ENCODE measurements around the gene KIF6. TPM values are rescaled to one million over a fixed set of nuclear protein-coding genes. Genes with fewer than 3 reads are reported as not detected.

KIF6 gene
- total and polyA plus RNA-seq, 2 of the 8 experiments (the other 6 are each of a cell fraction or from before 2014, with no cell fraction given) = 0.53 to 0.65 TPM

DNA sequence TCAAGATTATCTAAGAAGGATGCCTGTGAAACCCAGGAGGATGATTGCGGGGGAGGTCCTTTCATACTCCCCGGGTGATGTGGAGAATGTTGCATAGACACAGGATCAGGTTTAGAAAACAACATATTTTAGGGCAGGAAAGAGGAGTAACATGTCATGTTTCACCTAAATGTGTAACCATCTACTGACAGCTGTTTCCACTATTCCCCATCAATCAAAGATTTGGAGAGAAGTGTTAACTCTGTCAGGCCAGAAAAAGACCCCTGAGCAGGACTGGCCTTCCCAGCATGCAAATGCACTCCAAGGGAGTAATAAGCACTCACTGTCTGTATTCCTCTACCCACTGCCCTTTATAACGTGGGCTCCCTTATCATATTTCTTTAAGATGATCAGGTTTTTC is 254.7 kb downstream of the KIF6 start:
- Histone ChIP-seq H2BK5ac (ENCODE audit: low read depth, low read length) (no peak overlapping the region), H3K79me1 (ENCODE audit: low read depth, low read length) (no peaks in the 10 kb centered on the region), H3K27ac (ENCODE audit: low read depth, low read length) (no peak overlapping the region), H3K18ac (ENCODE audit: extremely low read depth, low read length) (no peak overlapping the region), H3K23ac (ENCODE audit: insufficient read length) (no peak overlapping the region), H3K4ac (replicated peaks; ENCODE audit: insufficient read length, low read depth, low read length) (no peak overlapping the region), H2AFZ (ENCODE audit: low read length) (no peak overlapping the region), H3K14ac (ENCODE audit: insufficient read length) (no peak overlapping the region), H3K4me2 (ENCODE audit: insufficient read depth in 1 of 2, low read depth in 2 of 2, low read length in 2 of 2) (no peak overlapping the region), H4K5ac (ENCODE audit: insufficient read length, low read depth, low read length) (no peak overlapping the region), H4K20me1 (replicated peaks in 1 of 2; ENCODE audit: control insufficient read depth in 1 of 2, insufficient read depth in 2 of 2, low read length in 2 of 2) (no peaks in the 10 kb centered on the region), H3K23me2 (ENCODE audit: low read depth, low read length) (no peaks in the 10 kb centered on the region), H2BK15ac (ENCODE audit: low read length) (no peak overlapping the region), H3K79me2 (ENCODE audit: control insufficient read depth in 1 of 2, insufficient read depth in 2 of 2, low read length in 2 of 2) (no peaks in the 10 kb centered on the region), H4K8ac (ENCODE audit: extremely low read depth, insufficient read depth, low read length) (no peak overlapping the region), H2BK120ac (replicated peaks; ENCODE audit: low read depth, low read length) (no peak overlapping the region), H4K91ac (replicated peaks; ENCODE audit: insufficient read length, low read length) (no peak overlapping the region), H3K27me3 (replicated peaks in 1 of 4; ENCODE audit: control insufficient read depth in 3 of 4, extremely low read depth in 1 of 4, insufficient read depth in 3 of 4, low read length in 3 of 4) (peaks cover 0 to 1% (median 0%) of the 10 kb centered on the region in 4 experiments; a peak in 1 of 7 replicates), H3K9ac (replicated peaks in 1 of 4; ENCODE audit: extremely low read depth in 1 of 4, low read depth in 3 of 4, low read length in 3 of 4) (no peak overlapping the region), H2BK20ac (ENCODE audit: low read length) (no peak overlapping the region), H3K56ac (replicated peaks; ENCODE audit: insufficient read length, low read depth, low read length) (no peak overlapping the region), H2BK12ac (ENCODE audit: low read depth, low read length) (no peak overlapping the region), H3K4me1 (replicated peaks in 1 of 4; ENCODE audit: control insufficient read depth in 3 of 4, insufficient read depth in 4 of 4, low read length in 3 of 4) (no peaks in the 10 kb centered on the region), H2AK5ac (ENCODE audit: low read depth, low read length) (no peak overlapping the region), H3K36me3 (ENCODE audit: control insufficient read depth in 2 of 4, insufficient read depth in 4 of 4, low read length in 3 of 4) (no peaks in the 10 kb centered on the region), H3K9me3 (ENCODE audit: insufficient read depth in 2 of 2, low read depth in 1 of 2, low read length in 1 of 2) (no peaks in the 10 kb centered on the region), H3K4me3 (ENCODE audit: extremely low read depth in 1 of 4, insufficient read depth in 2 of 4, low read depth in 3 of 4, low read length in 4 of 4) (no peak overlapping the region)
- ChIA-PET CTCF (ENCODE audit: partially characterized antibody) (no interaction called here), POLR2A (ENCODE audit: partially characterized antibody) (no interaction called here)
- WGBS, 2 experiments (ENCODE audit: extremely low coverage in 1 of 2, insufficient coverage in 1 of 2, insufficient read length in 1 of 2, insufficient replicate concordance in 2 of 2, low coverage in 1 of 2, low lambda C conversion rate in 2 of 2, missing lambda C conversion rate in 1 of 2) = 94% methylated on average over 3 of the region's 3 CpGs; no CpG with 5 or more reads in 1 of the 2 experiments
- FAIRE-seq (no peak), DNase-seq (ENCODE audit: low read depth in 1 of 2, low spot score in 2 of 2) (no peak)
- no peak for TF ChIP-seq BRCA1 (IDR thresholded peaks at IDR 0.05; ENCODE audit: low read depth, low read length)
- no peak for TF ChIP-seq KDM1A (IDR thresholded peaks at IDR 0.05; ENCODE audit: borderline replicate concordance, low read length)
- no peak for TF ChIP-seq JUN (IDR thresholded peaks at IDR 0.05; ENCODE audit: low read depth, low read length)
- TF ChIP-seq SUZ12 (IDR thresholded peaks at IDR 0.05; ENCODE audit: low read length) = no peak
- no peak for TF ChIP-seq RBBP5 (IDR thresholded peaks at IDR 0.05; ENCODE audit: borderline replicate concordance, low read depth, low read length)
- no peak for TF ChIP-seq EGR1 (IDR thresholded peaks at IDR 0.05; ENCODE audit: borderline replicate concordance, low read depth, low read length)
- TF ChIP-seq GTF2F1 (IDR thresholded peaks at IDR 0.05; ENCODE audit: borderline replicate concordance, low read depth, low read length) = no peak
- TF ChIP-seq, protein P1, sequence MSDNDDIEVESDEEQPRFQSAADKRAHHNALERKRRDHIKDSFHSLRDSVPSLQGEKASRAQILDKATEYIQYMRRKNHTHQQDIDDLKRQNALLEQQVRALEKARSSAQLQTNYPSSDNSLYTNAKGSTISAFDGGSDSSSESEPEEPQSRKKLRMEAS (IDR thresholded peaks at IDR 0.05) = no peak
- TF ChIP-seq, protein P2, sequence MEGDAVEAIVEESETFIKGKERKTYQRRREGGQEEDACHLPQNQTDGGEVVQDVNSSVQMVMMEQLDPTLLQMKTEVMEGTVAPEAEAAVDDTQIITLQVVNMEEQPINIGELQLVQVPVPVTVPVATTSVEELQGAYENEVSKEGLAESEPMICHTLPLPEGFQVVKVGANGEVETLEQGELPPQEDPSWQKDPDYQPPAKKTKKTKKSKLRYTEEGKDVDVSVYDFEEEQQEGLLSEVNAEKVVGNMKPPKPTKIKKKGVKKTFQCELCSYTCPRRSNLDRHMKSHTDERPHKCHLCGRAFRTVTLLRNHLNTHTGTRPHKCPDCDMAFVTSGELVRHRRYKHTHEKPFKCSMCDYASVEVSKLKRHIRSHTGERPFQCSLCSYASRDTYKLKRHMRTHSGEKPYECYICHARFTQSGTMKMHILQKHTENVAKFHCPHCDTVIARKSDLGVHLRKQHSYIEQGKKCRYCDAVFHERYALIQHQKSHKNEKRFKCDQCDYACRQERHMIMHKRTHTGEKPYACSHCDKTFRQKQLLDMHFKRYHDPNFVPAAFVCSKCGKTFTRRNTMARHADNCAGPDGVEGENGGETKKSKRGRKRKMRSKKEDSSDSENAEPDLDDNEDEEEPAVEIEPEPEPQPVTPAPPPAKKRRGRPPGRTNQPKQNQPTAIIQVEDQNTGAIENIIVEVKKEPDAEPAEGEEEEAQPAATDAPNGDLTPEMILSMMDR (IDR thresholded peaks at IDR 0.05; ENCODE audit: control extremely low read depth in 1 of 3, insufficient read depth in 1 of 3, low read depth in 1 of 3, low read length in 3 of 3) = no peak
- no peak for TF ChIP-seq SIRT6 (IDR thresholded peaks at IDR 0.05; ENCODE audit: low read length)
- TF ChIP-seq CBX5 (IDR thresholded peaks at IDR 0.05; ENCODE audit: low read depth, low read length) = no peak

Data from H1 (cell line).